ENCODE results near the gene LRMDA. TPM values are rescaled to one million over a fixed set of nuclear protein-coding genes. Genes with fewer than 3 reads are reported as not detected.

LRMDA gene
- total and polyA plus RNA-seq, 2 of the 4 experiments (the other 2 are of a cell fraction), result 0.07 TPM; not detected in 1

GRCh38 chr10:75971402-75972211 is 540.2 kb downstream of the LRMDA start:
- H2AK5ac ChIP-seq (ENCODE audit: low read depth, low read length), result no peak overlapping the region
- CTCF ChIA-PET, result no interaction called here
- no peak overlapping the region for H3K9ac ChIP-seq (ENCODE audit: low read depth, low read length)
- no peak overlapping the region for H3K56ac ChIP-seq (ENCODE audit: extremely low read depth, insufficient read depth, low read length)
- H3K4me1 ChIP-seq (ENCODE audit: control insufficient read depth, insufficient read depth, low read length), result no peaks in the 10 kb centered on the region
- H2AFZ ChIP-seq (replicated peaks; ENCODE audit: low read length, poor library complexity), result no peak overlapping the region
- no peaks in the 10 kb centered on the region for H3K79me1 ChIP-seq (ENCODE audit: low read depth in 1 of 2, low read length in 2 of 2)
- H2BK20ac ChIP-seq (ENCODE audit: low read depth, low read length), result no peak overlapping the region
- no peak overlapping the region for H4K91ac ChIP-seq (ENCODE audit: insufficient read depth, low read depth, low read length)
- no peaks in the 10 kb centered on the region for H3K9me3 ChIP-seq (ENCODE audit: control insufficient read depth, insufficient read depth, low read length)
- no peak overlapping the region for H2BK5ac ChIP-seq (ENCODE audit: low read depth, low read length, poor library complexity, severe bottlenecking)
- H3K4ac ChIP-seq (ENCODE audit: low read depth, low read length), result no peak overlapping the region
- ATAC-seq (ENCODE audit: low read depth) (no peak; the same call in 1 of the 2 replicates), DNase-seq (peak; percentile 52)
- no peak overlapping the region for H2BK120ac ChIP-seq (ENCODE audit: low read depth, low read length)
- no peak overlapping the region for H4K5ac ChIP-seq (ENCODE audit: low read depth, low read length)
- in situ Hi-C loops (cut with MboI; ENCODE audit: low sequenced_read_pairs), result no loop called here
- TF ChIP-seq NFE2L2 (IDR thresholded peaks at IDR 0.05; ENCODE audit: low read depth, low read length), result no peak
- no peak for TF ChIP-seq RFX5 (IDR thresholded peaks at IDR 0.05; ENCODE audit: low read depth, low read length)
- no peak for TF ChIP-seq CTCF (conservative IDR thresholded peaks at IDR 0.05; ENCODE audit: low read depth, low read length)
- TF ChIP-seq BHLHE40 (IDR thresholded peaks at IDR 0.05; ENCODE audit: low read depth, low read length), result no peak
- no peak for TF ChIP-seq USF2 (IDR thresholded peaks at IDR 0.05; ENCODE audit: low read depth, low read length)
- no peak for TF ChIP-seq RAD21 (IDR thresholded peaks at IDR 0.05; ENCODE audit: low read length)
- no peak for TF ChIP-seq MXI1 (IDR thresholded peaks at IDR 0.05; ENCODE audit: borderline replicate concordance, low read depth, low read length)
- TF ChIP-seq MAZ (IDR thresholded peaks at IDR 0.05; ENCODE audit: borderline replicate concordance, low read depth, low read length), result no peak
- intact Hi-C loops (cut with micrococcal nuclease), result no loop called here
- dilution Hi-C loops (cut with HindIII; ENCODE audit: low sequenced_read_pairs, unreplicated experiment), result no loop called here
- H3K4me2 ChIP-seq (ENCODE audit: low read depth, low read length), result no peak overlapping the region; the same call in 1 of the 2 replicates
- H3K27me3 ChIP-seq (ENCODE audit: control insufficient read depth, insufficient read depth, low read length), result peaks cover 6% of the 10 kb centered on the region; the same call in 1 of the 2 replicates
- no TSS peak for BruUV-seq (replicated peaks)
- H3K36me3 ChIP-seq (ENCODE audit: control insufficient read depth, insufficient read depth, low read length), result no peaks in the 10 kb centered on the region
- no peak overlapping the region for H3K18ac ChIP-seq (ENCODE audit: low read depth, low read length)
- H3K14ac ChIP-seq (replicated peaks; ENCODE audit: low read depth, low read length), result no peak overlapping the region
- whole genome bisulfite sequencing, 2 experiments (ENCODE audit: extremely low coverage in 2 of 2, insufficient read length in 1 of 2), result 0% methylated on average over 2 of the region's 4 CpGs; no CpG with 5 or more reads in 1 of the 2 experiments
- no peak overlapping the region for H4K8ac ChIP-seq (ENCODE audit: low read depth in 2 of 2, low read length in 2 of 2)
- H3K27ac ChIP-seq (ENCODE audit: insufficient read depth, low read length), result no peak overlapping the region
- H2AK9ac ChIP-seq (replicated peaks; ENCODE audit: low read depth, low read length, poor library complexity), result no peak overlapping the region
- H4K20me1 ChIP-seq (ENCODE audit: insufficient read depth, low read length), result no peaks in the 10 kb centered on the region
- H3K9me1 ChIP-seq (ENCODE audit: insufficient read depth, low read length), result no peaks in the 10 kb centered on the region
- no peak overlapping the region for H3K23ac ChIP-seq (ENCODE audit: low read depth, low read length)
- POLR2A ChIA-PET (ENCODE audit: unreplicated experiment), result no interaction called here
- H2BK15ac ChIP-seq (ENCODE audit: low read depth, low read length), result no peak overlapping the region
- no peak overlapping the region for H3K4me3 ChIP-seq (ENCODE audit: insufficient read depth, low read depth, low read length)

Data from IMR-90 (cell line).